Measurements from ENCODE around the gene SLC5A3. TPM values are rescaled to one million over a fixed set of nuclear protein-coding genes. Genes with fewer than 3 reads are reported as not detected.

Gene SLC5A3
- total RNA-seq, 1 donor = 56.6 TPM

- TF ChIP-seq, protein P1, sequence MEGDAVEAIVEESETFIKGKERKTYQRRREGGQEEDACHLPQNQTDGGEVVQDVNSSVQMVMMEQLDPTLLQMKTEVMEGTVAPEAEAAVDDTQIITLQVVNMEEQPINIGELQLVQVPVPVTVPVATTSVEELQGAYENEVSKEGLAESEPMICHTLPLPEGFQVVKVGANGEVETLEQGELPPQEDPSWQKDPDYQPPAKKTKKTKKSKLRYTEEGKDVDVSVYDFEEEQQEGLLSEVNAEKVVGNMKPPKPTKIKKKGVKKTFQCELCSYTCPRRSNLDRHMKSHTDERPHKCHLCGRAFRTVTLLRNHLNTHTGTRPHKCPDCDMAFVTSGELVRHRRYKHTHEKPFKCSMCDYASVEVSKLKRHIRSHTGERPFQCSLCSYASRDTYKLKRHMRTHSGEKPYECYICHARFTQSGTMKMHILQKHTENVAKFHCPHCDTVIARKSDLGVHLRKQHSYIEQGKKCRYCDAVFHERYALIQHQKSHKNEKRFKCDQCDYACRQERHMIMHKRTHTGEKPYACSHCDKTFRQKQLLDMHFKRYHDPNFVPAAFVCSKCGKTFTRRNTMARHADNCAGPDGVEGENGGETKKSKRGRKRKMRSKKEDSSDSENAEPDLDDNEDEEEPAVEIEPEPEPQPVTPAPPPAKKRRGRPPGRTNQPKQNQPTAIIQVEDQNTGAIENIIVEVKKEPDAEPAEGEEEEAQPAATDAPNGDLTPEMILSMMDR (IDR thresholded peaks at IDR 0.05; ENCODE audit: insufficient read depth, low read length) = no peak
- H3K4me3 ChIP-seq (ENCODE audit: low read depth, low read length) = no peak overlapping the region
- DNase-seq (ENCODE audit: low read depth) = no peak
Measured at GRCh38 chr21:34086887-34087306, 13.5 kb downstream of the SLC5A3 start.

GRCh38 chr21:34088752-34089151 lies 15.4 kb downstream of the SLC5A3 start:
- H3K4me3 ChIP-seq (ENCODE audit: low read depth, low read length) = no peak overlapping the region
- no peak for DNase-seq (ENCODE audit: low read depth)
- TF ChIP-seq, protein P1 (IDR thresholded peaks at IDR 0.05; ENCODE audit: insufficient read depth, low read length) = no peak

DNA sequence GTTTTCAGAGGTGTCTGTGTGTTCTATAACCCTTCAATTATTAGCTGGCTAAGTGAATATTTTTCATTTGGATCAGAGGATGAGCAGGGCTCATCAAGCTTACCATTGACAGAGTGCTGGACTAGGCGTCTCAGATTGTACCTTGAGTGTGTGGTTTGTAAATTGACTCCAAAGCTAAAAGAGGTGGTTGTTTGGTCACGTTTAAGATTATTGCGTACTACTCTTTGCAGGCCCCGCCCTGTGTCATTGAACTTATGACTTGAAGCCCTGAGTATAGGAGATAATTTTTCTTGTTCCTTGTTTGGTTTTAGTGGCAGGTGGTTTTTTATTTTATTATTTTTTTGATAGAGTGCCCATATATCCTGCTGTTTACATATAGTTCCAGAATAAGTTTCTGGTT lies 17.7 kb downstream of the SLC5A3 start:
- TF ChIP-seq, protein P1 (IDR thresholded peaks at IDR 0.05; ENCODE audit: insufficient read depth, low read length) = no peak
- no peak overlapping the region for H3K4me3 ChIP-seq (ENCODE audit: low read depth, low read length)
- DNase-seq (ENCODE audit: low read depth) = no peak

- no peak for DNase-seq (ENCODE audit: low read depth)
- TF ChIP-seq, protein P1 (IDR thresholded peaks at IDR 0.05; ENCODE audit: insufficient read depth, low read length) = peak; percentile 56
- H3K4me3 ChIP-seq (ENCODE audit: low read depth, low read length) = no peak overlapping the region
Measured at GRCh38 chr21:34091607-34092006, 18.2 kb downstream of the SLC5A3 start.

- TF ChIP-seq, protein P1 (IDR thresholded peaks at IDR 0.05; ENCODE audit: insufficient read depth, low read length) = no peak
- no peak overlapping the region for H3K4me3 ChIP-seq (ENCODE audit: low read depth, low read length)
- DNase-seq (ENCODE audit: low read depth) = no peak
Measured at GRCh38 chr21:34092262-34092921, 19.0 kb downstream of the SLC5A3 start.

DNA sequence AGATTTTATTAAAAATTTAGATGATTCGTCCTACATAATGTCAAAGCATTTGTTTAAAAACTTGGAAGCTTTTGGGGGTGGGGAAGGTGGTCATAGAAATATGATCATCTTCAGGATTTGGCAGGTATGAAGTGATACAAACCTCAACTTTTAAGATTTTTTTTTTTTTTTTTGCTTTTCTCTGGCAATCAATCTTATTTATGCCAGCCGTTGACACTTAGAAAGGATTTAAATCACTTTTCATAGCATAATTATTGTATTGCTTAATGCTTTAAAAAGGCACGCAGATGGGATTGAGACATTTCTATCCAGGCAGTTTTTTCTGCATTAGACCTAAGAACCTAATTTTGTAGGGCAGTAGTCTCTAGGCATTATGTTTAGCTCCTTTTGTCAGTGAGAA lies 19.7 kb downstream of the SLC5A3 start:
- no peak overlapping the region for H3K4me3 ChIP-seq (ENCODE audit: low read depth, low read length)
- no peak for DNase-seq (ENCODE audit: low read depth)
- TF ChIP-seq, protein P1 (IDR thresholded peaks at IDR 0.05; ENCODE audit: insufficient read depth, low read length) = no peak

- H3K4me3 ChIP-seq (ENCODE audit: low read depth, low read length) = no peak overlapping the region
- TF ChIP-seq, protein P1 (IDR thresholded peaks at IDR 0.05; ENCODE audit: insufficient read depth, low read length) = no peak
- DNase-seq (ENCODE audit: low read depth) = no peak
Measured at GRCh38 chr21:34094949-34095348, 21.6 kb downstream of the SLC5A3 start.

Data from fibroblast of the aortic adventitia (primary cell).